ENCODE results near the gene DEAF1.

Gene DEAF1

DNA sequence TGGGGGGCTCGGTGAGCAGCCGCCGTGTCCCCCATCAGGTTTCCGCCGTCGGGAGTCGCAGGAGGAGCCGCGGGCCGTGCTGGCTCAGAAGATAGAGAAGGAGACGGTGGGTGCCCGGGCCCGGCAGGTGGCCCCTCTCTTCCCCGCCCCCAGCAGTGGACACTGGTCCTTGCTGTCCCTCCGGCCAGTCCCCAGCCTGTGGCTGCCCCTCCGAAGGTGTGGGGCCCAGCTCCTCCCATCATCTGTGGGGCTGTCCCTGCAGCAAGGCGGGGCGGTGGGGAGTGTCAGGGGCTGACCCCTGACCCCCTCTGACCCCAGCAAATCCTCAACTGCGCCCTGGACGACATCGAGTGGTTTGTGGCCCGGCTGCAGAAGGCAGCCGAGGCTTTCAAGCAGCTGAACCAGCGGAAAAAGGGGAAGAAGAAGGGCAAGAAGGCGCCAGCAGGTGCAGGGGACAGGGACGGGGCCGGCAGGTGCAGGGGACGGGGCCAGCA lies 26.3 kb upstream of the DEAF1 start:
- no peak for DNase-seq

DNA sequence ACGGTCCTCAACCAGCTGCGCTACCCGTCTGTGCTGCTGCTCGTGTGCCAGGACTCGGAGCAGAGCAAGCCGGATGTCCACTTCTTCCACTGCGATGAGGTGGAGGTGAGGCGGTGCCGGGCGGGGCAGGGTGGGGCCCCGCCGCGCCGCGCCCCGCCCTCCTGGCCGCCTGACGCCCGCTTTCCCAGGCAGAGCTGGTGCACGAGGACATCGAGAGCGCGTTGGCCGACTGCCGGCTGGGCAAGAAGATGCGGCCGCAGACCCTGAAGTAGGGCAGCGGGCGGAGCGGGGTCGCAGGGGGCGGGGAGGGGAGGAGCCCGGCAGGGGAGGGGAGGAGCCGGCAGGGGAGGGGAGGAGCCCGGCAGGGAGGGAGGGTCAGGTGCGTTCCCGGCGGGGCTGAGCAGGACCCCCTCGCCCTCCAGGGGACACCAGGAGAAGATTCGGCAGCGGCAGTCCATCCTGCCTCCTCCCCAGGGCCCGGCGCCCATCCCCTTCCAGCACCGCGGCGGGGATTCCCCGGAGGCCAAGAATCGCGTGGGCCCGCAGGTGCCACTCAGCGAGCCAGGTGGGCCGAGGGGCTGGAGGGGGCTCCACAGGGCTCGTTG lies 25.7 kb upstream of the DEAF1 start:
- DNase-seq = peak; percentile 19 to 29

DNA sequence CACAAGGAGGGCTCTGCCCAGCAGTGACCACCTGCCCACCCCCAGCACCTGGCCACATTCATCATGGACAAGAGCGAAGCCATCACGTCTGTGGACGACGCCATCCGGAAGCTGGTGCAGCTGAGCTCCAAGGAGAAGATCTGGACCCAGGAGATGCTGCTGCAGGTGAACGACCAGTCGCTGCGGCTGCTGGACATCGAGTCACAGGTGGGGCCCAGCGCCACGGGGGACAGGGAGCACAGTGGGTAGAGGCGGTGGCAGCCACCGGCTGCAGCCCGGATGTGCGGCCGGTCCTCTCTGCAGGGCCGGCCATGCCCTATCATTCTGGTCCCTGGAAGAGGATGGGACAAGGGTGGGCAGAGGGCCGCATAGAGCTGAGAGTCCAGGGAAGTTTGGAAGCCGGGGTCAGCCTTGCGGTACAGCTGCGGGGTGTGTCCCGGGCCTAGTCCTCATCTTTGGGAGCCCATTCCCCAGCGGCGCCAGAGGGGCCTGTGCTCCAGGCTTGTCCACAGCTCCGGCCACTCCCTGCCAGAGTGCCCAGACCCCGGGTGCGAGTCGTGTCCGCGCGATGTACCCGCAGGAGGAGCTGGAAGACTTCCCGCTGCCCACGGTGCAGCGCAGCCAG lies 25.1 kb upstream of the DEAF1 start:
- DNase-seq = no peak

- no peak for DNase-seq
Observed at GRCh38 chr11:719214-720016, 24.4 kb upstream of the DEAF1 start.

DNA sequence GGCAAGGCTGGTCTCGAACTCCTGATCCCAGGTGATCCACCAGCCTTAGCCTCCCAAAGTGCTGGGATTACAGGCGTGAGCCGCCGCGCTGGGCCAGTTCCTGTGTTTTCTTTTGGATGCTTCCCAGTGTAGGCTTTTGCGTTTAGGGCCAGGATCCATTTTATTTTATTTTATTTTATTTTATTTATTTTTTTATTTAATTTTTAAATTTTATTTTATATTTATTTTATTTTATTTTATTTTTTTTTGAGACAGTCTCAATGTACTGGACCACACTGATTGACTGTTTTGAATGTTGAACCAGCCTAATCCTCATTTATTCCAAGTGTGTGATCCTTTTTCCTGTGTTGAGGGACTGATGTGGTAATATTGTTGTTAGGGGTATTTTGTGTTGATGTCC lies 19.4 kb upstream of the DEAF1 start:
- no peak for DNase-seq

- DNase-seq = no peak
Observed at GRCh38 chr11:709109-709997, 14.3 kb upstream of the DEAF1 start.

GRCh38 chr11:708511-708910 lies 13.5 kb upstream of the DEAF1 start:
- no peak for DNase-seq

DNA sequence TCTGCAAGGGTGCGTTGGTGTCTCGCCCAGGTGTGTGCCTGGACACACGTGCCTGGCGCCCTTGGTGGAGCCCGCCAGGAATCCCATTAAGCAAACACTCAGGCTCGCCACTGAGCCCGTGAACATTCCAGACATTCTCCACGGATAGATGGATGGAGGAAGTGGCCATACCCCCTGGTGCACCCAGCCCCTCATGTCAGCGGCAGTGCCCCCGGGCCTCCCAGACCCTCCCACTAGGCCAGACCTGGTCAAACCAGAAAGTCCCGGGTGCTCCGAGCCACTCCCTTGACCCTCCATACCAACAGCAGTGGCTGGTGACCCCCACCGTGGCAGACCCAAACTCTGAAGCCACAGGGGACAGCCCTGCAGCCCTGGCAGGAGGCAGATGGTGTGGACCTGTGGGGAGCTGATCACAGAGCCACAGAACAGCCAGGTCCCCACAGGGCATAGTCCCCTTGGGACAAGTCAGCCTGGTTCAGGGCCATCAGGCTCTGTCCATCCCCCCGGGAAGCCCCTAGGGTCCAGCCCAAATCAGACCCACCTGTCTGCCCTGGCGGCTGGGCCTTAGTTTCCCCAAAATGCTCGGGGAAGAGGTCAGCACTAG lies 12.9 kb upstream of the DEAF1 start:
- DNase-seq = no peak

GRCh38 chr11:706957-707816 lies 12.2 kb upstream of the DEAF1 start:
- DNase-seq = no peak

DNA sequence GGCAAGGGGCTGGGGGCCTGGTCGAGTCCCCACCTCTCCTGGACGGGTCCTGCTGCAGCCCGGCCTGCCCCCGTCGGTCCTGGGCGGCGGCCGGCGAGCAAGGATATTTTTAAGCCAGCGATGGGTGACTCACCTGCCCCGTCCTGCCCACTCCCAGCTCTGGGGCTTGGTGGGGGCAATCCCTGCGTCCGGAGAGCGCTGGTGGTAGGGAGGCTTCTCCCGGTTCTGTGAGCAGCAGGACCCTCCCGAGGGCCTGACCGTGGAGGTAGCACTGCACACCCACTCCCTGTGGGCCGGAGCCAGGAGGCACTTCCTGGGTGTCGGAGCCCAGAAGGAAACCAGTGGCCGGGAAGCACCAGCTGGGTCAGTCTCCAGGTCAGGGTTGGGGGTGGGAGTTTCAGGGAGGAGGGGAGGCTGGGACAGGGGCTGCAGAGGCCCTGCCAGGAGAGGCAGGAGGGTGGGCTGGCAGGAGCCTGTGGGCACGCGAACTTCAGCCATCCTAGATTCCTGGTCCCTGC lies 11.5 kb upstream of the DEAF1 start:
- DNase-seq = no peak

GRCh38 chr11:705646-706438 lies 10.8 kb upstream of the DEAF1 start, which contains the start of gene EPS8L2:
Gene EPS8L2 (plus strand): TSS chr11:706231. CDS start chr11:709408, 3,177 bp downstream.
- peak in 1 of 2 experiments; percentile 38 for DNase-seq

- no peak for DNase-seq
Observed at GRCh38 chr11:704781-705645, 10.0 kb upstream of the DEAF1 start.

DNA sequence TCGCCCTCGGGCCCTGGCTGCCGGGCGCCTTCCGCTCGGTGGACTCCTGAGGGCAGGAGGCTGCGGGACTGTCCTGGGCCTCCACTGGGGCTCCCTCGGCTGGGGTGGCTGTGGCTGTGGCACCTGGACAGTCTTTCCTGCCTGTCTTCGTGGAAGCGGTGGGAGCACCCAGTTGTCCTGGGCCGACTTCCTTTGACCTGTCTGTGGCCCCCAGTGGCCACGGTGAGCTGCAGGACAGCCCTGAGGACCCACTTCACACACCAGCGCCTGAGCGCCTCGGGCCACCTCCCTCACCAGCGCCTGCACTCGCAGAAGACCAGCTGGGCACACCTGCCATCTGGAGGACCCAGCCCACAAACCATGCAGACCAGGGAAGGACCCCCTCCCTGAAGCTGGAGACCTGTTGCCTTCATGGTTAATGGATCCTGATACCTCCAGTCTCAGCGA lies 9.2 kb upstream of the DEAF1 start:
- no peak for DNase-seq

DNA sequence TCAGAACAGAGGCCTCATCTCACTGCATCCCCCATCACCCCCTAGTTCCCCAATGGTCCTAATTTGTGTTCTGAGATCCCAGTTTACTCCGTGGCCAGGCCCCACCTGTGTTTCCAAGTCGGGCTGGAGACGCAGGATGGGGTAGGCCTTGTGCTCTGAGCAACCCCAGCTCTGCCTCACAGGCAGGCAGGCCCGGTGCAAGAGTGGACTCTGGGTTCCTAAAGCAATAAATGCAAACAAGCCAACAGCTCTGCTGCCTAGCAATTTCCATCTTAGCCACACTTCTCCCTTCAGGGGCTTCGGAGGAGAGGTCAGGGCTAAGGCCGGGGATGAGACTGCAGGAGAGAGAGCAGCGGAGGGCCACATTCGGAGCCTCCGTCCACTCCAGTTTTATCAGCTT lies 8.5 kb upstream of the DEAF1 start:
- no peak for DNase-seq

- DNase-seq = no peak
Observed at GRCh38 chr11:702462-703461, 7.7 kb upstream of the DEAF1 start.

- no peak for DNase-seq
Observed at GRCh38 chr11:701741-702461, 6.9 kb upstream of the DEAF1 start.

GRCh38 chr11:699753-700152 lies 4.7 kb upstream of the DEAF1 start:
- no peak for DNase-seq
